Subcutaneous abdominal adipose tissue (tissue), 5 donors: Measurements from ENCODE around the gene MYPOP.
A peak's percentile ranks its signal among the peaks of the same experiment; 100 is the strongest.

Experiments
- H3K27ac ChIP-seq: one replicate; pipeline ENCODE4 v1.7.0; 2013; ENCODE audit warnings: low read depth, mild to moderate bottlenecking, inconsistent platforms, low read length, moderate library complexity
- H3K27me3 ChIP-seq, 5 donors: one replicate each; pipeline ENCODE4 v1.7.0; 2013; ENCODE audit warnings: low read length in 5 of 5, inconsistent platforms in 1 of 5; ENCODE audit not compliant: control insufficient read depth in 5 of 5, insufficient read depth in 4 of 5
- H3K36me3 ChIP-seq, 5 donors: one replicate each; pipeline ENCODE4 v1.7.0; 2013; ENCODE audit warnings: low read length in 5 of 5; ENCODE audit not compliant: control insufficient read depth in 5 of 5, insufficient read depth in 5 of 5
- H3K4me1 ChIP-seq, 5 donors: one replicate each; pipeline ENCODE4 v1.7.0; 2013; ENCODE audit warnings: low read length in 5 of 5, mild to moderate bottlenecking in 3 of 5, moderate library complexity in 1 of 5; ENCODE audit not compliant: control insufficient read depth in 5 of 5, insufficient read depth in 5 of 5
- H3K4me3 ChIP-seq, 5 donors: one replicate each; pipeline ENCODE4 v1.7.0; 2013; ENCODE audit warnings: low read length in 5 of 5, low read depth in 1 of 5
- H3K9ac ChIP-seq, 5 donors: one replicate each; pipeline ENCODE4 v1.7.0; 2013; ENCODE audit warnings: low read length in 5 of 5, mild to moderate bottlenecking in 4 of 5, moderate library complexity in 3 of 5
- H3K9me3 ChIP-seq, 5 donors: one replicate each; pipeline ENCODE4 v1.7.0; 2013; ENCODE audit warnings: low read length in 5 of 5; ENCODE audit not compliant: control insufficient read depth in 5 of 5
- donor health status: healthy.
- donor health status: healthy.
- donor health status: healthy.
- donor health status: healthy.
- donor health status: healthy.

The MYPOP gene

GRCh38 chr19:45852983-45853382 is 49.4 kb downstream of the MYPOP start:
- H3K27me3 ChIP-seq, result no peaks in the 10 kb centered on the region
- peaks cover 8 to 76% (median 57%) of the 10 kb centered on the region in 5 donors for H3K36me3 ChIP-seq
- no peak overlapping the region for H3K4me3 ChIP-seq
- no peaks in the 10 kb centered on the region for H3K9me3 ChIP-seq
- H3K4me1 ChIP-seq, result no peaks in the 10 kb centered on the region
- no peak overlapping the region for H3K9ac ChIP-seq
- no peak overlapping the region for H3K27ac ChIP-seq

- H3K27ac ChIP-seq, result no peak overlapping the region
- H3K4me3 ChIP-seq, result no peak overlapping the region
- H3K4me1 ChIP-seq, result no peaks in the 10 kb centered on the region
- no peak overlapping the region for H3K9ac ChIP-seq
- no peaks in the 10 kb centered on the region for H3K27me3 ChIP-seq
- no peaks in the 10 kb centered on the region for H3K9me3 ChIP-seq
- H3K36me3 ChIP-seq, result peaks cover 8 to 81% (median 64%) of the 10 kb centered on the region in 5 donors
Measured at GRCh38 chr19:45852145-45852750, 50.2 kb downstream of the MYPOP start.

- no peak overlapping the region for H3K4me3 ChIP-seq
- no peaks in the 10 kb centered on the region for H3K27me3 ChIP-seq
- H3K9ac ChIP-seq, result no peak overlapping the region
- H3K9me3 ChIP-seq, result no peaks in the 10 kb centered on the region
- H3K27ac ChIP-seq, result no peak overlapping the region
- H3K36me3 ChIP-seq, result peaks cover 19 to 95% (median 75%) of the 10 kb centered on the region in 5 donors
- no peaks in the 10 kb centered on the region for H3K4me1 ChIP-seq
Measured at GRCh38 chr19:45848922-45849321, 53.5 kb downstream of the MYPOP start.

GRCh38 chr19:45847663-45848062 is 54.8 kb downstream of the MYPOP start:
- no peak overlapping the region for H3K9ac ChIP-seq
- H3K27me3 ChIP-seq, result no peaks in the 10 kb centered on the region
- no peaks in the 10 kb centered on the region for H3K4me1 ChIP-seq
- no peaks in the 10 kb centered on the region for H3K9me3 ChIP-seq
- no peak overlapping the region for H3K27ac ChIP-seq
- H3K4me3 ChIP-seq, result no peak overlapping the region
- peaks cover 23 to 95% (median 80%) of the 10 kb centered on the region in 5 donors for H3K36me3 ChIP-seq

- H3K27ac ChIP-seq, result no peak overlapping the region
- no peaks in the 10 kb centered on the region for H3K27me3 ChIP-seq
- H3K9ac ChIP-seq, result peak overlapping the region in 1 of 5 donors; percentile 4
- H3K4me3 ChIP-seq, result no peak overlapping the region
- H3K4me1 ChIP-seq, result no peaks in the 10 kb centered on the region
- peaks cover 0 to 3% (median 0%) of the 10 kb centered on the region in 5 donors for H3K9me3 ChIP-seq
- peaks cover 18 to 87% (median 73%) of the 10 kb centered on the region in 5 donors for H3K36me3 ChIP-seq
Measured at GRCh38 chr19:45842198-45842597, 60.2 kb downstream of the MYPOP start.
